KOPT-K1 (cell line): Measurements from ENCODE around the gene CASQ1.

Experiments
- H3K27ac ChIP-seq: fragments of 200-600 bp; sonication (generic); 2 replicates; pipeline ENCODE4 v1.5.1; 2016; ENCODE audit warnings: antibody characterized with exemption, mild to moderate bottlenecking, low read depth, low read length; ENCODE audit not compliant: poor library complexity, severe bottlenecking
- H3K36me3 ChIP-seq: fragments of 200-600 bp; sonication (generic); 2 replicates; pipeline ENCODE4 v1.5.1; 2017; ENCODE audit warnings: antibody characterized with exemption, mild to moderate bottlenecking, low read length, moderate library complexity; ENCODE audit not compliant: insufficient read depth
- H3K9me3 ChIP-seq: fragments of 200-600 bp; sonication (generic); 2 replicates; pipeline ENCODE4 v1.5.1; 2017; ENCODE audit warnings: antibody characterized with exemption, low read length, mild to moderate bottlenecking; ENCODE audit not compliant: insufficient read depth, poor library complexity, severe bottlenecking

Gene CASQ1

GRCh38 chr1:160162931-160163330, 27.4 kb upstream of the CASQ1 start:
- Histone ChIP-seq H3K9me3 (no peaks in the 10 kb centered on the region), H3K27ac (no peak overlapping the region)

GRCh38 chr1:160163615-160164014, 26.8 kb upstream of the CASQ1 start:
- H3K27ac ChIP-seq, result no peak overlapping the region
- no peaks in the 10 kb centered on the region for H3K36me3 ChIP-seq
- H3K9me3 ChIP-seq, result no peaks in the 10 kb centered on the region

More at GRCh38 chr1:160162931-160163330, 27.4 kb upstream of the CASQ1 start:
- no peaks in the 10 kb centered on the region for H3K36me3 ChIP-seq

- Histone ChIP-seq H3K9me3 (no peaks in the 10 kb centered on the region), H3K36me3 (no peaks in the 10 kb centered on the region), H3K27ac (no peak overlapping the region)
Observed at GRCh38 chr1:160164121-160164520, 26.3 kb upstream of the CASQ1 start.

GRCh38 chr1:160166166-160166868, 24.1 kb upstream of the CASQ1 start:
- Histone ChIP-seq H3K27ac (no peak overlapping the region), H3K36me3 (no peaks in the 10 kb centered on the region), H3K9me3 (no peaks in the 10 kb centered on the region)

- no peaks in the 10 kb centered on the region for H3K9me3 ChIP-seq
- no peak overlapping the region for H3K27ac ChIP-seq
- no peaks in the 10 kb centered on the region for H3K36me3 ChIP-seq
Observed at GRCh38 chr1:160167056-160167455, 23.3 kb upstream of the CASQ1 start.

- Histone ChIP-seq H3K36me3 (no peaks in the 10 kb centered on the region), H3K27ac (no peak overlapping the region), H3K9me3 (no peaks in the 10 kb centered on the region)
Observed at GRCh38 chr1:160167580-160167979, 22.8 kb upstream of the CASQ1 start.

GRCh38 chr1:160168016-160168415, 22.4 kb upstream of the CASQ1 start:
- Histone ChIP-seq H3K9me3 (no peaks in the 10 kb centered on the region), H3K27ac (no peak overlapping the region), H3K36me3 (no peaks in the 10 kb centered on the region)

GRCh38 chr1:160168609-160169369, 21.6 kb upstream of the CASQ1 start:
- Histone ChIP-seq H3K36me3 (no peaks in the 10 kb centered on the region), H3K9me3 (no peaks in the 10 kb centered on the region), H3K27ac (no peak overlapping the region)

- Histone ChIP-seq H3K27ac (no peak overlapping the region), H3K36me3 (no peaks in the 10 kb centered on the region), H3K9me3 (no peaks in the 10 kb centered on the region)
Observed at GRCh38 chr1:160169553-160170399, 20.6 kb upstream of the CASQ1 start.

GRCh38 chr1:160171354-160171753, 19.0 kb upstream of the CASQ1 start:
- Histone ChIP-seq H3K36me3 (no peaks in the 10 kb centered on the region), H3K27ac (no peak overlapping the region), H3K9me3 (no peaks in the 10 kb centered on the region)

GRCh38 chr1:160171980-160172379, 18.4 kb upstream of the CASQ1 start:
- H3K9me3 ChIP-seq, result no peaks in the 10 kb centered on the region
- H3K36me3 ChIP-seq, result no peaks in the 10 kb centered on the region
- no peak overlapping the region for H3K27ac ChIP-seq

GRCh38 chr1:160177231-160177630, 13.1 kb upstream of the CASQ1 start:
- no peaks in the 10 kb centered on the region for H3K9me3 ChIP-seq
- H3K27ac ChIP-seq, result no peak overlapping the region
- no peaks in the 10 kb centered on the region for H3K36me3 ChIP-seq

- no peaks in the 10 kb centered on the region for H3K36me3 ChIP-seq
- H3K27ac ChIP-seq, result no peak overlapping the region
- H3K9me3 ChIP-seq, result no peaks in the 10 kb centered on the region
Observed at GRCh38 chr1:160177667-160178066, 12.7 kb upstream of the CASQ1 start.

- H3K36me3 ChIP-seq, result no peaks in the 10 kb centered on the region
- H3K9me3 ChIP-seq, result no peaks in the 10 kb centered on the region
- no peak overlapping the region for H3K27ac ChIP-seq
Observed at GRCh38 chr1:160178731-160179130, 11.6 kb upstream of the CASQ1 start.

GRCh38 chr1:160179336-160179735, 11.0 kb upstream of the CASQ1 start:
- no peaks in the 10 kb centered on the region for H3K9me3 ChIP-seq
- H3K27ac ChIP-seq, result no peak overlapping the region

More at GRCh38 chr1:160179336-160179735, 11.0 kb upstream of the CASQ1 start:
- H3K36me3 ChIP-seq, result no peaks in the 10 kb centered on the region
